Transverse colon (tissue), 4 donors: ENCODE data around the gene TNFSF10. TPM values are rescaled to one million over a fixed set of nuclear protein-coding genes. Genes with fewer than 3 reads are reported as not detected.

Experiments
- DNase-seq: peaks from one replicate; pipeline ENCODE4 v3.0.0-alpha.2; 2019
- H3K27ac ChIP-seq, 4 donors: fragments of 200-600 bp; sonication (generic); 2 replicates each; pipeline ENCODE4 v1.5.1; 2016 to 2018; ENCODE audit warnings: inconsistent platforms in 4 of 4
- H3K27me3 ChIP-seq: fragments of 200-600 bp; sonication (generic); 2 replicates; pipeline ENCODE4 v1.5.1; 2017; ENCODE audit warnings: inconsistent platforms
- H3K36me3 ChIP-seq, 4 donors: fragments of 200-600 bp; sonication (generic); 2 replicates each; pipeline ENCODE4 v1.5.1; 2017 to 2019; ENCODE audit warnings: inconsistent platforms in 4 of 4
- H3K4me1 ChIP-seq, 4 donors: fragments of 200-600 bp; sonication (generic); 2 replicates each; pipeline ENCODE4 v1.5.1; 2017 to 2020; ENCODE audit warnings: inconsistent platforms in 4 of 4
- H3K4me3 ChIP-seq, 4 donors: fragments of 200-600 bp; sonication (generic); 1 replicate in 1 of 4; 2 replicates in 3 of 4; pipeline versions ENCODE4 v1.5.1 to v1.6.1; 2017 to 2019; ENCODE audit warnings: inconsistent platforms in 4 of 4
- H3K9me3 ChIP-seq, 2 donors: fragments of 200-600 bp; sonication (generic); 2 replicates each; pipeline ENCODE4 v1.5.1; 2017 to 2019; ENCODE audit warnings: inconsistent platforms in 2 of 2
- EP300 ChIP-seq: sonication (generic); formaldehyde crosslinking; IDR thresholded peaks from one replicate; pipeline ENCODE4 v1.6.1; 2017; ENCODE audit warnings: antibody characterized with exemption, low read depth
- POLR2A ChIP-seq: fragments of 450-650 bp; IDR thresholded peaks from one replicate; pipeline ENCODE4 v1.6.1; 2016; ENCODE audit warnings: antibody characterized with exemption, mild to moderate bottlenecking, moderate library complexity
- POLR2AphosphoS5 ChIP-seq, 3 donors: sonication (generic); formaldehyde crosslinking; IDR thresholded peaks; one replicate each; pipeline ENCODE4 v1.6.1; 2016; ENCODE audit warnings: antibody characterized with exemption in 3 of 3
- WGBS, 2 donors: methylation state at CpG; one replicate each; pipeline ENCODE4 v1.1.5; 2018; ENCODE audit warnings: low coverage in 1 of 2; 5-methylcytosine and 5-hydroxymethylcytosine counted together
- in situ Hi-C, 4 donors: fragments of 200-750 bp; cut with MboI; loops; one replicate each; pipeline versions ENCODE4 v1.15.0 to v1.15.1; 2017; ENCODE audit warnings: low sequenced_read_pairs in 3 of 4, low pct_ligation_motif_present in 1 of 4, low pct_unique_long_range_greater_than_20kb in 1 of 4
- intact Hi-C: fragments of 100-400 bp; cut with DNase I; formaldehyde crosslinking; loops from one replicate; pipeline ENCODE4 v1.15.1; 2023; ENCODE audit warnings: low total_unique reads
- total RNA-seq, 4 donors: library from RNA; depleted of rRNA; stranded (reverse); fragments of >200 nt; gene quantifications; one replicate each; pipeline ENCODE4 v1.1.0, GENCODE V29; 2016
- TF ChIP-seq, protein P1 (sequence below), 5 experiments: fragments of 200-600 bp in 3 of 5; fragments of 450-650 bp in 2 of 5; sonication (generic) in 3 of 5; IDR thresholded peaks; 1 replicate in 2 of 5; 2 replicates in 3 of 5; pipeline ENCODE4 v1.5.1; 2016 to 2017; ENCODE audit warnings: antibody characterized with exemption in 5 of 5, inconsistent platforms in 3 of 5, mild to moderate bottlenecking in 2 of 5, moderate library complexity in 1 of 5

Gene TNFSF10
- total RNA-seq, 4 donors from 2014 or later: 73.8 to 150 (median 125) TPM

DNA sequence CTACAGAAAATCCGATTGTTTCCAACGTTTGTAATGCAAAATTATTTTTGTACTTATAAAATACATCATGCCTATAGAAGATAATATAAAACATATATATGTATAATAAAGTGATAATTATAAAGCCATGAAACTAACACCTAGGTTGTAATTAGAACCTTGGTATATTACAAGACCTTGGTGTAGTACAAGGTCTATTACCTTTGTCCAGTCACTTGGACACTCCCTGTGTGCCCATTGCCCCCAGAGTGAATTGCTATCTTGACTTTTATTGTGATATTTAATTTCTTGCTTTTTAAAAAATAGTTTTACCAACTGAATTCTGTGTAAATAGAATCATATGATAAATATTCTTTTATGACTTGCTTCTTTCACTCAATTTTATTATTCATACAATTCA is 20.7 kb upstream of the TNFSF10 start:
- Histone ChIP-seq H3K9me3 (no peaks in the 10 kb centered on the region), H3K27me3 (no peaks in the 10 kb centered on the region), H3K36me3 (no peaks in the 10 kb centered on the region), H3K27ac (peak overlapping the region in 2 of 4 donors; percentile 31 to 72), H3K4me1 (peaks cover 0 to 51% (median 19%) of the 10 kb centered on the region in 4 donors), H3K4me3 (no peak overlapping the region)
- no peak for DNase-seq
- intact Hi-C loops (no loop called here), in situ Hi-C loops (no loop called here)
- TF ChIP-seq, protein P1, sequence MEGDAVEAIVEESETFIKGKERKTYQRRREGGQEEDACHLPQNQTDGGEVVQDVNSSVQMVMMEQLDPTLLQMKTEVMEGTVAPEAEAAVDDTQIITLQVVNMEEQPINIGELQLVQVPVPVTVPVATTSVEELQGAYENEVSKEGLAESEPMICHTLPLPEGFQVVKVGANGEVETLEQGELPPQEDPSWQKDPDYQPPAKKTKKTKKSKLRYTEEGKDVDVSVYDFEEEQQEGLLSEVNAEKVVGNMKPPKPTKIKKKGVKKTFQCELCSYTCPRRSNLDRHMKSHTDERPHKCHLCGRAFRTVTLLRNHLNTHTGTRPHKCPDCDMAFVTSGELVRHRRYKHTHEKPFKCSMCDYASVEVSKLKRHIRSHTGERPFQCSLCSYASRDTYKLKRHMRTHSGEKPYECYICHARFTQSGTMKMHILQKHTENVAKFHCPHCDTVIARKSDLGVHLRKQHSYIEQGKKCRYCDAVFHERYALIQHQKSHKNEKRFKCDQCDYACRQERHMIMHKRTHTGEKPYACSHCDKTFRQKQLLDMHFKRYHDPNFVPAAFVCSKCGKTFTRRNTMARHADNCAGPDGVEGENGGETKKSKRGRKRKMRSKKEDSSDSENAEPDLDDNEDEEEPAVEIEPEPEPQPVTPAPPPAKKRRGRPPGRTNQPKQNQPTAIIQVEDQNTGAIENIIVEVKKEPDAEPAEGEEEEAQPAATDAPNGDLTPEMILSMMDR (IDR thresholded peaks at IDR 0.05): no peak
- TF ChIP-seq EP300 (no peak), POLR2A (no peak), POLR2AphosphoS5 (IDR thresholded peaks at IDR 0.05) (no peak)
- WGBS, 2 donors: 67 to 70% methylated on average over 2 of the region's 2 CpGs

DNA sequence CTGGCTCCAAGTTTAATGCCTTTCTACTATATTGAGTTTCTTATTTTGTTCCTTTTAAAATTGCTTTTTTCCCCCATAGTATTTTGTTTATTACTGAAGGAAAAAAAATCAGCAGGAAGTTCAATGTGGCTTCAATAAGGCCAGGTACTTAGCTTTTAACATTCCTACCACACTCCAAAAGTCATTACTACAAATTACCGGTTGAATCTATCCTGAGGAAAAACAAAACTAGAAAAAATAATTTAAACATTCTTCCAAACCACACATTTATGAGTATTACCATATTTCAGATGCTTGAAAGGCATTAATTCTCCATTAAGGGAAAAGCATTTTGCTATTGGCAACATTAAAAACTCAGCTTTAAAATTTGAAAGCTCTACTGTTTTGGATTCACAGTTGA is 20.2 kb upstream of the TNFSF10 start:
- Histone ChIP-seq H3K27ac (peak overlapping the region in 2 of 4 donors; percentile 31 to 72), H3K4me1 (peaks cover 0 to 51% (median 19%) of the 10 kb centered on the region in 4 donors), H3K9me3 (no peaks in the 10 kb centered on the region), H3K4me3 (no peak overlapping the region), H3K36me3 (no peaks in the 10 kb centered on the region), H3K27me3 (no peaks in the 10 kb centered on the region)
- in situ Hi-C loops: no loop called here
- 56 to 69% methylated on average over 1 of the region's 1 CpG for WGBS, 2 donors
- no peak for DNase-seq
- TF ChIP-seq, protein P1 (IDR thresholded peaks at IDR 0.05): no peak
- TF ChIP-seq POLR2AphosphoS5 (IDR thresholded peaks at IDR 0.05) (no peak), POLR2A (no peak), EP300 (no peak)
- intact Hi-C loops: no loop called here

DNA sequence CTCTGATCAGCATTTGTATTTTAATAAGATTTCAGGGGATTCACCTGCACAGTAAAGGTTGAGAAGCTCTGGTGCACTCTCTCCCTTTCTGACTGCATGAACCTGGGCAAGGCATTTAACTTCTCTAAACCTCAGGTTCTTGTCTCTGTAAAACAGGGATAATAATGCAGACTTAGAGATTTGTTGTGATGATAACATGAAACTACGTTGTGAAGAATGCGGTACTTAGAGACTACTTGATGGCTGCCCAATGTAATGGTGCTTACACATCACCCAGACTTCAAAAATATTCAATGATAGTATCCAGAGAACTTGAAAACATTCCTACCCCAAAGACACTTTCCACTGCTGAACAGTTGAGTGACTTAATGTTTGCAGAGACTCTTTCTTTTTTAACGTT is 19.8 kb upstream of the TNFSF10 start:
- intact Hi-C loops: no loop called here
- no peak for TF ChIP-seq POLR2AphosphoS5 (IDR thresholded peaks at IDR 0.05)
- TF ChIP-seq, protein P1 (IDR thresholded peaks at IDR 0.05): no peak
- no peak for TF ChIP-seq EP300
- TF ChIP-seq POLR2A: no peak
- no peak for DNase-seq
- 65 to 69% methylated on average over 3 of the region's 3 CpGs for WGBS, 2 donors
- H3K4me3 ChIP-seq: no peak overlapping the region
- in situ Hi-C loops: no loop called here
- H3K4me1 ChIP-seq: peaks cover 0 to 53% (median 19%) of the 10 kb centered on the region in 4 donors
- peak overlapping the region in 2 of 4 donors; percentile 15 to 72 for H3K27ac ChIP-seq
- H3K9me3 ChIP-seq: no peaks in the 10 kb centered on the region
- no peaks in the 10 kb centered on the region for H3K36me3 ChIP-seq
- H3K27me3 ChIP-seq: no peaks in the 10 kb centered on the region

DNA sequence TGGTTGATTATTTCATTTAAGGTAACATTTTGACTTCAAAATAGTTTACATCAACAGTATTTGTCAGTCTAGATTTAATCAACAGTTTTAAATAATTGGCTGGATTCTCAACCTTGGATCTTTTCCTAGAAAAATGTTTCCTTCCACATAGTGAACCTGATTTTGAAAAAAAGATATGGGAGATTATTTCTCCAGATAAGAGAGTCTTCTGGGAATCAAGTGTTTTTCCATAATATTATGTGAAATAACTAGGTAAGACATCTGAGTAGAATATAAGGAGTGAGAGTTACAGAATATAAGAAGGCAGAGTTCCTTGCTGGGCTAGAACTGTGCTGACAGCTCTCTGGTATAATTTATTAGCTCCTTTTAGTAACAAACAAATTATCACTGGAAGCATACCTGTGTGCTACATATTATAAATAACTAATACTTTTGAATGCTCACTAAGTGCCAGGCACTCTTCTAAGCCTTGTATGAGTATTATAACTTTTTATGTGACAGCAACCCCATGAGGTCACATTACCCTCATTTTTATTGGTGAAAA is 18.8 kb upstream of the TNFSF10 start:
- no peaks in the 10 kb centered on the region for H3K9me3 ChIP-seq
- TF ChIP-seq POLR2AphosphoS5 (IDR thresholded peaks at IDR 0.05): no peak
- TF ChIP-seq POLR2A: no peak
- no peak for TF ChIP-seq EP300
- TF ChIP-seq, protein P1 (IDR thresholded peaks at IDR 0.05): no peak
- no peaks in the 10 kb centered on the region for H3K27me3 ChIP-seq
- in situ Hi-C loops: no loop called here
- peak overlapping the region; percentile 30 to 72 (median 56) for H3K27ac ChIP-seq
- no peak for DNase-seq
- peaks cover 2 to 57% (median 24%) of the 10 kb centered on the region in 4 donors for H3K4me1 ChIP-seq
- intact Hi-C loops: no loop called here
- no peak overlapping the region for H3K4me3 ChIP-seq
- H3K36me3 ChIP-seq: no peaks in the 10 kb centered on the region
